IMR-90 (cell line): ENCODE results near the gene DENND5A. TPM values are rescaled to one million over a fixed set of nuclear protein-coding genes. Genes with fewer than 3 reads are reported as not detected.

Source experiments
- ATAC-seq: fragments of 200-7000 bp; cut with Tn5 transposase; 2 replicates; pipeline ENCODE4 v1.9.1; 2020; ENCODE audit warnings: low read depth, mild to moderate bottlenecking, moderate library complexity
- BruUV-seq: library from RNA; stranded (reverse); fragments of 400-500 nt; replicated peaks from 2 replicates; lab custom pipeline; 2021; lab: Mats Ljungman, UMichigan
- CTCF ChIA-PET: fragments of 300-600 bp; formaldehyde crosslinking; extraction: SDS; loops from one replicate; lab custom pipeline; 2021; ENCODE audit warnings: antibody characterized with exemption; lab: Yijun Ruan, JAX
- POLR2A ChIA-PET: fragments of 300-600 bp; sonication (Branson Sonifier 250); formaldehyde crosslinking; loops from one replicate; lab custom pipeline; 2022; ENCODE audit warnings: antibody characterized with exemption; ENCODE audit not compliant: unreplicated experiment; lab: Charles Lee
- DNase-seq: peaks from one replicate; pipeline ENCODE4 v3.0.0; 2013
- H2AFZ ChIP-seq: replicated peaks from 2 replicates; pipeline ENCODE3; 2013; ENCODE audit warnings: low read length, mild to moderate bottlenecking; ENCODE audit not compliant: poor library complexity
- H2AK5ac ChIP-seq: 2 replicates; pipeline ENCODE4 v1.6.1; 2013; ENCODE audit warnings: low read depth, low read length, inconsistent platforms
- H2AK9ac ChIP-seq: replicated peaks from 2 replicates; pipeline ENCODE3; 2013; ENCODE audit warnings: mild to moderate bottlenecking, low read depth, low read length, moderate library complexity; ENCODE audit not compliant: poor library complexity
- H2BK120ac ChIP-seq: 2 replicates; pipeline ENCODE4 v1.6.1; 2013; ENCODE audit warnings: low read depth, low read length, inconsistent platforms
- H2BK15ac ChIP-seq: 3 replicates; pipeline ENCODE4 v1.6.1; 2013; ENCODE audit warnings: low read depth, low read length, inconsistent platforms
- H2BK20ac ChIP-seq: 2 replicates; pipeline ENCODE4 v1.6.1; 2013; ENCODE audit warnings: low read depth, mild to moderate bottlenecking, inconsistent platforms, low read length, moderate library complexity
- H2BK5ac ChIP-seq: 2 replicates; pipeline ENCODE4 v1.6.1; 2013; ENCODE audit warnings: mild to moderate bottlenecking, low read depth, low read length, inconsistent platforms; ENCODE audit not compliant: poor library complexity, severe bottlenecking
- H3K14ac ChIP-seq: replicated peaks from 2 replicates; pipeline ENCODE4 v1.6.1; 2013; ENCODE audit warnings: low read depth, low read length, inconsistent platforms
- H3K18ac ChIP-seq: 2 replicates; pipeline ENCODE4 v1.6.1; 2013; ENCODE audit warnings: low read depth, low read length, control low read depth
- H3K23ac ChIP-seq: 2 replicates; pipeline ENCODE4 v1.6.1; 2013; ENCODE audit warnings: low read depth, low read length, inconsistent platforms
- H3K27ac ChIP-seq: 2 replicates; pipeline ENCODE4 v1.5.1; 2013; ENCODE audit warnings: mild to moderate bottlenecking, control low read depth, low read length; ENCODE audit not compliant: insufficient read depth
- H3K27me3 ChIP-seq: 2 replicates; pipeline ENCODE4 v1.6.1; 2013; ENCODE audit warnings: low read length; ENCODE audit not compliant: control insufficient read depth, insufficient read depth
- H3K36me3 ChIP-seq: 2 replicates; pipeline ENCODE4 v1.6.1; 2013; ENCODE audit warnings: low read length, mixed read lengths; ENCODE audit not compliant: control insufficient read depth, insufficient read depth
- H3K4ac ChIP-seq: 2 replicates; pipeline ENCODE4 v1.6.1; 2013; ENCODE audit warnings: low read depth, low read length, inconsistent platforms
- H3K4me1 ChIP-seq: 2 replicates; pipeline ENCODE4 v1.6.1; 2013; ENCODE audit warnings: low read length, mixed read lengths; ENCODE audit not compliant: control insufficient read depth, insufficient read depth
- H3K4me2 ChIP-seq: 2 replicates; pipeline ENCODE4 v1.6.1; 2013; ENCODE audit warnings: low read depth, mild to moderate bottlenecking, control low read depth, low read length, moderate library complexity
- H3K4me3 ChIP-seq: 2 replicates; pipeline ENCODE4 v1.5.1; 2013; ENCODE audit warnings: low read depth, mild to moderate bottlenecking, control low read depth, low read length, moderate library complexity; ENCODE audit not compliant: insufficient read depth
- H3K56ac ChIP-seq: 2 replicates; pipeline ENCODE4 v1.6.1; 2013; ENCODE audit warnings: low read length, inconsistent platforms; ENCODE audit not compliant: insufficient read depth; ENCODE audit errors: extremely low read depth
- H3K79me1 ChIP-seq, 2 experiments: 2 replicates each; pipeline ENCODE4 v1.6.1; 2013; ENCODE audit warnings: low read length in 2 of 2, inconsistent platforms in 1 of 2, low read depth in 1 of 2
- H3K9ac ChIP-seq: 2 replicates; pipeline ENCODE4 v1.6.1; 2013; ENCODE audit warnings: low read depth, low read length, control low read depth
- H3K9me1 ChIP-seq: 2 replicates; pipeline ENCODE4 v1.6.1; 2013; ENCODE audit warnings: low read length, inconsistent platforms; ENCODE audit not compliant: insufficient read depth
- H3K9me3 ChIP-seq: 2 replicates; pipeline ENCODE4 v1.6.1; 2013; ENCODE audit warnings: low read length; ENCODE audit not compliant: control insufficient read depth, insufficient read depth
- H4K20me1 ChIP-seq: 2 replicates; pipeline ENCODE4 v1.6.1; 2013; ENCODE audit warnings: low read length, inconsistent platforms; ENCODE audit not compliant: insufficient read depth
- H4K5ac ChIP-seq: 2 replicates; pipeline ENCODE4 v1.6.1; 2013; ENCODE audit warnings: mild to moderate bottlenecking, low read depth, low read length, control low read depth
- H4K8ac ChIP-seq, 2 experiments: 2 replicates each; pipeline ENCODE4 v1.6.1; 2013; ENCODE audit warnings: low read depth in 2 of 2, low read length in 2 of 2, control low read depth in 1 of 2, inconsistent platforms in 1 of 2
- H4K91ac ChIP-seq: 2 replicates; pipeline ENCODE4 v1.6.1; 2013; ENCODE audit warnings: low read depth, low read length, inconsistent platforms; ENCODE audit not compliant: insufficient read depth
- MAZ ChIP-seq: IDR thresholded peaks from 2 replicates; pipeline ENCODE4 v1.6.1; 2012; ENCODE audit warnings: low read depth, mild to moderate bottlenecking, low read length, improper control_type of control experiment, moderate library complexity, borderline replicate concordance
- RFX5 ChIP-seq: IDR thresholded peaks from 2 replicates; pipeline ENCODE4 v1.8.0; 2012; ENCODE audit warnings: low read depth, mild to moderate bottlenecking, low read length, moderate library complexity
- SMC3 ChIP-seq: fragments of 150-350 bp; IDR thresholded peaks from 2 replicates; pipeline ENCODE4 v1.6.1; 2016; ENCODE audit warnings: low read depth, mild to moderate bottlenecking, antibody characterized with exemption, low read length, moderate library complexity
- WGBS, 2 experiments: methylation state at CpG; one replicate each; pipeline versions ENCODE4 v1.1.5 to v1.1.7; 2013; ENCODE audit warnings: missing lambda C conversion rate in 2 of 2; ENCODE audit not compliant: insufficient read length in 1 of 2; ENCODE audit errors: extremely low coverage in 2 of 2; 5-methylcytosine and 5-hydroxymethylcytosine counted together
- dilution Hi-C: fragments of 300-500 bp; cut with HindIII; formaldehyde crosslinking; loops from one replicate; pipeline ENCODE4 v1.14.3; 2018; ENCODE audit warnings: low sequenced_read_pairs; ENCODE audit not compliant: unreplicated experiment
- in situ Hi-C: fragments of 300-500 bp; cut with MboI; formaldehyde crosslinking; loops from 3 replicates; pipeline ENCODE4 v1.14.3; 2019; ENCODE audit warnings: low sequenced_read_pairs, inconsistent platforms, mixed read lengths
- intact Hi-C: fragments of 100-400 bp; cut with micrococcal nuclease; formaldehyde crosslinking; loops from 2 replicates; pipeline ENCODE4 v1.10.0; 2022
- polyA plus RNA-seq, 3 experiments: library from polyadenylated mRNA; depleted of rRNA; stranded (reverse); fragments of >200 nt; gene quantifications; 2 replicates each; pipeline ENCODE4 v1.2.3, GENCODE V29; 2012; ENCODE audit warnings: low replicate concordance in 1 of 3
- total RNA-seq: library from RNA; depleted of rRNA; stranded (reverse); fragments of >200 nt; gene quantifications from 2 replicates; pipeline ENCODE4 v1.2.3, GENCODE V29; 2012
- TF ChIP-seq, protein P1 (sequence below): conservative IDR thresholded peaks from 2 replicates; pipeline ENCODE4 v1.5.1; 2012; ENCODE audit warnings: mild to moderate bottlenecking, low read depth, low read length, improper control_type of control experiment

DENND5A gene
- total and polyA plus RNA-seq, 2 of the 4 experiments (the other 2 are of a cell fraction) = 179 to 192 TPM

DNA sequence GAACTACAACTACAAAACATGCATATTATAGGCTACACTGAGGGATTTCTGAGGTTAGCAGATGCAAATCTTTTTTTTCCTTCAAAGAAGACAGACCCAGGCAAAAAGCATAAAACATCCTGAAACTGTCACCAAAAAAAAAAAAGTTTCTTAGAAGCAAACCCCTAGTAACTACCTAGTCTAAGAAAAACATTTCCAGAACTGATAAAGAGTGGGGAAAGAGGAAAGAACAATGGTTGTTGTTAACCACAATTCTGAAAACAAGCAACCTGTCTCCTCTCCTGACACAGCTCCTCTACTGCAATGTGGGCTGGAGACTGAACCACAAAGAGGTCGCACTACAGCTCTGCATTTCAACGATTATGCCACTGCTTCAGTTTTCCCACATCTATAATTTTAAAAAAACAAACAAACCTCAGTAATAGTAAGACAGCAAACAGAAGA, 15.0 kb downstream of the DENND5A start:
- Histone ChIP-seq H4K91ac (no peak overlapping the region), H3K9me3 (no peaks in the 10 kb centered on the region), H4K20me1 (peaks cover 78% of the 10 kb centered on the region), H3K56ac (no peak overlapping the region), H4K8ac (no peak overlapping the region), H3K4me3 (no peak overlapping the region), H3K36me3 (peaks cover 5% of the 10 kb centered on the region), H3K14ac (no peak overlapping the region), H3K27ac (no peak overlapping the region), H2AFZ (no peak overlapping the region), H3K79me1 (peaks cover 9 to 77% of the 10 kb centered on the region in 2 experiments), H2BK5ac (no peak overlapping the region), H3K27me3 (no peaks in the 10 kb centered on the region), H3K18ac (no peak overlapping the region), H2AK9ac (no peak overlapping the region), H3K4me2 (no peak overlapping the region), H2AK5ac (no peak overlapping the region), H3K9ac (no peak overlapping the region), H2BK20ac (no peak overlapping the region), H4K5ac (no peak overlapping the region), H2BK15ac (no peak overlapping the region), H2BK120ac (no peak overlapping the region), H3K4ac (no peak overlapping the region), H3K4me1 (0 out of 2 replicates have a peak, but pooled peaks cover 1% of the 10 kb centered on the region), H3K23ac (no peak overlapping the region), H3K9me1 (peaks cover 10% of the 10 kb centered on the region)
- intact Hi-C loops = no loop called here
- DNase-seq (no peak), ATAC-seq (no peak)
- ChIA-PET CTCF (no interaction called here), POLR2A (no interaction called here)
- WGBS, 2 experiments = no CpG with 5 or more reads among the region's 2 CpGs
- dilution Hi-C loops = no loop called here
- TF ChIP-seq SMC3 = no peak
- TF ChIP-seq MAZ = no peak
- TF ChIP-seq, protein P1, sequence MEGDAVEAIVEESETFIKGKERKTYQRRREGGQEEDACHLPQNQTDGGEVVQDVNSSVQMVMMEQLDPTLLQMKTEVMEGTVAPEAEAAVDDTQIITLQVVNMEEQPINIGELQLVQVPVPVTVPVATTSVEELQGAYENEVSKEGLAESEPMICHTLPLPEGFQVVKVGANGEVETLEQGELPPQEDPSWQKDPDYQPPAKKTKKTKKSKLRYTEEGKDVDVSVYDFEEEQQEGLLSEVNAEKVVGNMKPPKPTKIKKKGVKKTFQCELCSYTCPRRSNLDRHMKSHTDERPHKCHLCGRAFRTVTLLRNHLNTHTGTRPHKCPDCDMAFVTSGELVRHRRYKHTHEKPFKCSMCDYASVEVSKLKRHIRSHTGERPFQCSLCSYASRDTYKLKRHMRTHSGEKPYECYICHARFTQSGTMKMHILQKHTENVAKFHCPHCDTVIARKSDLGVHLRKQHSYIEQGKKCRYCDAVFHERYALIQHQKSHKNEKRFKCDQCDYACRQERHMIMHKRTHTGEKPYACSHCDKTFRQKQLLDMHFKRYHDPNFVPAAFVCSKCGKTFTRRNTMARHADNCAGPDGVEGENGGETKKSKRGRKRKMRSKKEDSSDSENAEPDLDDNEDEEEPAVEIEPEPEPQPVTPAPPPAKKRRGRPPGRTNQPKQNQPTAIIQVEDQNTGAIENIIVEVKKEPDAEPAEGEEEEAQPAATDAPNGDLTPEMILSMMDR = no peak
- no peak for TF ChIP-seq RFX5
- in situ Hi-C loops = no loop called here
- BruUV-seq = no TSS peak
